ENCODE measurements around the gene PRUNE2. TPM values are rescaled to one million over a fixed set of nuclear protein-coding genes. Genes with fewer than 3 reads are reported as not detected.

Gene PRUNE2
- total RNA-seq, 1 donor from 2014 or later, result 1.9 TPM

DNA sequence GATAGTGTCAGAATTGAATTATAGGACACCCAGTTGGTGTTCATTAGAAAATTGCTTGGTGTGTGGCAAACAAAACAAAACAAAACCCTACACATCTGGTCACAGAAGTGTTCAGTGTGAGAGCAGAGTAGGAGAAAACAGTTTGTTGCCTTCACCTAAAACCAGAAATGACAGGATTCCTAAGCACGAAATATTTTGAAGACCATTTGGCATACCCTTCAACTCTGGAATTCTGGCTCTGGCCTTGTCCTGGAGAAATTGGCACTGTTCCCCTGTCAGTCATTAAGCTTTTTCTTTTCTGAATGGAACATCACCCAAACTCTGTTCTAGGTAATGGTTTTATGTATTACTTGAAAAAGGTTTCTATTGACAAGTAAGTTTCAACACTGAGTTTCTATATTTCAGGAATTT lies 251.9 kb downstream of the PRUNE2 start:
- intact Hi-C loops (cut with DNase I), result loop anchor here (5.0 kb wide), 1 partner anchor 197 kb away; the partner anchor contains the start of gene GCNT1
- no peak for ATAC-seq
- no peak for DNase-seq (ENCODE audit: missing footprints)

DNA sequence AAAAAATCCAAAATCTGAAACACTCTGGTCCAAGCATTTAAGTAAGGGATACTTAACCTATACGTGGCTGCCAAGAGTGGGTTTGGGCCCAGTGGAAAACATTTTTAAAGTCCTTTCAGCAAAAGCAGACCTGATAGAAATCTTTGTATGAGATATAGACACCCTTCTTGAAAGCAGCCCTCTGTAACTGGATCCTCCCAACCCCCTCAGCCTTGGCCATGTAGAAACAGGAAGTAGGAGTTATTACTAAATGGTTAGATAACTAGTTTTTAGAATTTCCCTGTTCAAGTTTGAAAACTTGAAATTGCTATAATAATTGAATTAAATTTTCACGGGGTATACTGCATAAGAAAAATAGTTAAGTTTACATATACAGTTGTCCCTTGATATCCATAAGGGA lies 253.0 kb downstream of the PRUNE2 start:
- DNase-seq (ENCODE audit: missing footprints) (no peak), ATAC-seq (no peak)
- intact Hi-C loops (cut with DNase I), result loop anchor here (5.0 kb wide), 1 partner anchor 196 kb away; the partner anchor contains the start of gene GCNT1

DNA sequence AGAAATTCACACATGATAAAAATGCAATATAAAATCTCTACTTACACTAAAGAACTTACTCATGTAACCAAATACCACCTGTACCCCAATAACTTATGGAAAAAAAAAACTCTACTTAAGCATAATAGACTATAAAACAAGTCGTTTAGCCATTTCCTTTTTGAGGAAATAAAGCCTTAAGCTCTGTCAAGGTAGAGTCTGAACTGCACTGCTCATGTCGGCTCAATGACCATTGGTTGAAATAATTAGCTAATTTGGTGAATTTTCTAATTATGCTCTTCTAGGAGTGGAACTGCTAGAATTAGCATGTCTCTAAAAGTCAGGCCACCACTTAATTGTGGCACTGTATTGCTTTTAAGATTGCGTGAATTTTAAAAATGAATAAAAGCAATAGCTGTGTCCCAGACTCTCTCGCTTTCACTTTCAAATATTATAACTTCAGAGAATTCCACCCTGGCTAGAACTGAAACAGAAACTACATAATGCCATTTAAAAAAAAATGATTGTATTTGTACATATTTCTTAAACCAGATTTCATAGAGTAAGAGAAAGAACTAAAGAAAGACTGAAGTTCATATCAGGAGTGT lies 254.7 kb downstream of the PRUNE2 start:
- intact Hi-C loops (cut with DNase I), result loop anchor here (5.0 kb wide), 1 partner anchor 194 kb away; the partner anchor contains the start of gene GCNT1
- no peak for ATAC-seq
- no peak for DNase-seq (ENCODE audit: missing footprints)

DNA sequence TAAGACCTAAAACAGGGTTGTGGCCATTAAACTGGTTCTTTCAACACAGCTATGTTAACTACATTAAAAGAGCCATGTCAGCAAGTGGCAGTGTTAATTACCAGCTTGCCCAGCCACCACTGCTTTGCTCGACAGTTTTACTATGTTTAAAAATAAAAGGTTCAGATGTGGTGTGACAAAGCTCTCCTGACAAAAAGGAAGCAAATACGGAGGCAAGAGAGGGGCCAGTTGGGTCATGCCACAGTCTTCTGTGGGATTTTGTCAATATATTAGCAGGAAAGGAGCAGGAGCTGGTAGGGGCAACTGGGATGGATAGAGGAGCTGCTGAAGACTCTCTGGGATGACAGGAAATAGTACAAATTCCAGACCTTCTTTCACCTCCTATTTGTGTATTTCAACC lies 255.2 kb downstream of the PRUNE2 start:
- intact Hi-C loops (cut with DNase I), result loop anchor here (5.0 kb wide), 1 partner anchor 193 kb away; the partner anchor contains the start of gene GCNT1
- ATAC-seq, result no peak
- no peak for DNase-seq (ENCODE audit: missing footprints)

DNA sequence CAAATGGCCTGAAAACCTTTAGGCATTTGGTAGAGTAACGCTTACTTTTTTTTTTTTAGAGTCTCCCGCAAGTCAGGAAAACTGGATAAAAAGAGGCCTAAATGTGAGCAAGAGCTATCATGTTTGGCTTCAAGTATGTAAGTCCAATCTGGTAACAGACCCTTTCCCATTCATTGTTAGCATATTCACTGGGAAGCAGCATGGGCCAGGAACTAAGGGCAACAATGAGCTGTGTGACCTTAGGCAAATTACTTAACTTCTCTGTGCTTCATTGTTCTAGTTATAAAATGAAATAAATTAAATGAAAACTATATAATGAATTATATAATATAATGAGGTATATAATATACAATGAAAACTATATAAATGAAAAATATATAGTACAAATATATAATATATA lies 256.0 kb downstream of the PRUNE2 start:
- intact Hi-C loops (cut with DNase I), result loop anchor here (5.0 to 10.0 kb wide), 2 partner anchors 85 to 193 kb away; partner anchors contain the start of gene GCNT1
- ATAC-seq, result no peak
- no peak for DNase-seq (ENCODE audit: missing footprints)

DNA sequence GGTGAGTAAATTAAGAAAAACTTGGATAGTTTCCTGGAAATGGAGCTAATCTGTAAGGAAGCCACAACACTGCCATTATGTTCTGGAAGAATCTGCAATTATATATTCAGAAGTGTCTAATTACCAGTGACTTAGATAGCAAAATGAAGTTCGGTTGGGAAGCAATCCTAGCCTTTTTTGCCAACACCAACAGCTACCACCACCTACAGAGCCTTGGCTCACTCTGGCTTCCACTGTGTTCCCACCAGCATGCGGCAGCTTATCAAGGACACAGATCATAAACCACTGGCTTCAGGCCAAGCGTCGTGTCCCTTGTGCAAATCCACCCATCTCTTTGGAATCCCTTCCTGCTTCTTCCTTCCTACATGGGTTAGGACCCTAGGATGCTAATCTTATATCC lies 259.7 kb downstream of the PRUNE2 start:
- intact Hi-C loops (cut with DNase I), result loop anchor here (10.0 kb wide), 1 partner anchor 81 kb away; no protein-coding TSS in a partner anchor
- ATAC-seq (no peak), DNase-seq (ENCODE audit: missing footprints) (no peak)

DNA sequence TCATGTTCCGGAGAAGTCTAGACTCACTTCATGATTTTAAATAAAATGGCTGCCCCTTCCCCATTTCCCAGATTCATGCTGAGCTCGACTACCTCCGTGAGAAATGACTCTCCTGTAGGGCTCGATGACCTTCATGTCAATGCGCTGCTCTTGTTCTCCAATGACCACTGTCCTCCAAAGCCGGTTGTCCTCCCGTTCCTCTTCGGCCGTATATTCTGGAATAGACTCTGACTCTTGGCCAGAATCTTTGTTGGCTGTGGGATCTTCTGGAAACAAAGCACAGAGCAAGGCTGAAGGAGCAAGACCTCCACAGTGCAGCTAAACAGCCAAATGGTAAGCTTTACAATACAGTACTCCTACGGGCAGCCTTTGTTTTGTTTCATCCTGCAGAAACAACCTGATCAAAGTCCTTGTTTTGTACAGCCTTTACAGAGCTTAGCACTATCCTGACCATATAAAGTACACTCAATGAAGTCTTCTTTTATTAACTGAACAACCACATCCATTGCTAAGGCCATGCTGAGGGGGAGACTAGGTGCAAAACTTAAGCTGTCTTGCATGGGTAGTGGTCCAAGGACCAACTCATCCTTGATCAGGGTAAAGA lies 261.2 kb downstream of the PRUNE2 start:
- ATAC-seq (no peak), DNase-seq (ENCODE audit: missing footprints) (no peak)
- intact Hi-C loops (cut with DNase I), result loop anchor here (10.0 kb wide), 1 partner anchor 80 kb away; no protein-coding TSS in a partner anchor

DNA sequence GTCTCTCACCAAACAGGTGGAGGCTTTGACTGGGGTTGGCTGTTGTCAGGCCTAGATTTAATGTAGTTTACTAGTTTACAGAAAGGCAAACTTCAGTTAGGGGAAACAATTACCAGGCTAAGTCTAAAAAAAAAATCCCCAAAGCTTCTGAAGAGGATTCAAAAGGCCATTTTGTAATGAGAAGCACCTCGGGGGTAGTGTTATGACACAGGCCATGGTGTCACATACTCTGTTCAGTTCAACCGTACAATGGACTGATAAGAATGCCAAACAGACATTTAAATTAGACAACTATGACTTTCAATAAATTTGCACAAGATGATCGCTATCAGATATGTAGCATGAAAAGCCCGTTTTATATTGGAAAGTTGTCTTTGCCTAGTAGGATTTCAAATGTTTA lies 261.7 kb downstream of the PRUNE2 start:
- DNase-seq (ENCODE audit: missing footprints), result no peak
- intact Hi-C loops (cut with DNase I), result loop anchor here (10.0 kb wide), 1 partner anchor 79 kb away; no protein-coding TSS in a partner anchor

DNA sequence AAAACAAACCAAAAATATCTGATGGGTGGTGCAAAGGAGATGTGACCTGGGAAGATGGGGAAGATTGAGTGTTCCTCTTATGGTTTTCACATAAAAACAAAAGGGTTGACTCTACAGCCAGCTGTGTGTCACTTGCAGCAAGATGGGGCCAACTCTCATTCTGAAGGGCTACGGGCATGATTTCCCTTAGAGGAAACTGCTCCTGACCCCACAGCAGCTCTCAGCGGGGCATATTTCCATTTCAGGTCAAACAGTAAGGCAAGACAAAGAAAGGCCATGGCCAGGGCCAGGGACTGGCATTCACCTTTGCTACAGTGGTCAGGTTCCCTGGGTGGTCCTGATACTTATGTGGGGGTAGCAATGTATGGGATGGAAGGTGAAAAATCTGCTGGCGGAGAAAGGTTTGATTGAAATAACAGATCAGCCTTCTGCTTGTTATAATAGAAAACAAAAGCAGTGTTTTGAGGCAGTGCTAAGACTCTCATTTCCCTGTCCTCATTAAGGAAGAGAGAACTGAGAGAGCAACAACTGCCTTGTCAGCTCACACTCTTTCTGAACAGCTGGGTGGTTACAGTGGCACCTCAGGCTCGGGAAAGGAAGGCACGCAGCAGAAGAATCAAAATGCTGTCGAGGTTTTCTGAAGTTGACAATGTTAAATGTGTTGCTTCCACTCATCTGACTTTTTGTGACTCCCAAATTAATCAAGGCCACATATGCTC lies 262.4 kb downstream of the PRUNE2 start:
- intact Hi-C loops (cut with DNase I), result loop anchor here (10.0 kb wide), 1 partner anchor 79 kb away; no protein-coding TSS in a partner anchor
- ATAC-seq, result peak; percentile 70
- DNase-seq (ENCODE audit: missing footprints), result no peak

More for the DNA sequence above, 261.7 kb downstream of the PRUNE2 start:
- no peak for ATAC-seq

DNA sequence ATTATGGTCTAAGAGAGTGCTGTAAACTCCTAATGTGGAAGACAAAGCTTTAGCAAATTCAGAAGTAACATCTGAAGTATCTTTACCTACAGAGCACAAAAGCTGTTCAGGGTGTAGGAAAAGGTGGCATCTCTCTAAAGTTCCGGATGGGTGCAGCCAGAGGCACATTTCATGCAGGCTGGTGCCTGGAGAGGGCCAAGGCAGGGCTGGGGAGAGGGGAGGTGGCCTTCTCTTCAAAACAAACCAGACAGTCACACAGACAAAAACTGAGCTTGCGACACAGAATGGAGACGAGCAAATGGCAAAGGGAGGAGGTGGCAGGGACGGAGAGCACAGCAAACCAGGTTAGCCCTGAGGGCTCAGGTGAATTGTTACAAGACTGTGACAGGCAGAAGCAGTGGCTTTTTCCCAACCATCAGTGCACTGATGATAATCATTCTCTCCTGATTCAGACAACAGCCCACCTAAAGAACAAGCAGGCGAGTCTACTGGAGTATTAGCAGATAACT lies 263.2 kb downstream of the PRUNE2 start:
- ATAC-seq (no peak), DNase-seq (ENCODE audit: missing footprints) (no peak)
- intact Hi-C loops (cut with DNase I), result loop anchor here (10.0 kb wide), 1 partner anchor 78 kb away; no protein-coding TSS in a partner anchor

DNA sequence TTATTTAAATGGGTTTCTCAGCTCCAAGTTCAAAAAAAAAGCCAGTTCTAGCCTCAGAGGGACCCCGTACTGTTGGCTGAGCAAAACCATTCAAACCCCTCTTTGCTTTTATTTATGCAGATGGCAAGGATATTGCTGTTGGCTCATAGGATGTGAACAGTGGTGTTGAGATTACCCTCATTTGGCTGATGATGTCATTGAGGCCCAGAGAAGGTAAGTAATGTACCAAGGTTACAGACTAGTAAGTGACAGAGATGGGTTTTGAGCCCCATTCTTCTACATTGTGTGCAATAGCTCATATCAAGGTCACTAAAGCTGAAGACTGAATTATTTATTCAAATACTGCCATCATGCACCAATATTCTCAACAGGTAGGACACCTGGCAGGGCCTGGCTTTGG lies 263.8 kb downstream of the PRUNE2 start:
- no peak for ATAC-seq
- intact Hi-C loops (cut with DNase I), result loop anchor here (10.0 kb wide), 1 partner anchor 77 kb away; no protein-coding TSS in a partner anchor
- no peak for DNase-seq (ENCODE audit: missing footprints)

DNA sequence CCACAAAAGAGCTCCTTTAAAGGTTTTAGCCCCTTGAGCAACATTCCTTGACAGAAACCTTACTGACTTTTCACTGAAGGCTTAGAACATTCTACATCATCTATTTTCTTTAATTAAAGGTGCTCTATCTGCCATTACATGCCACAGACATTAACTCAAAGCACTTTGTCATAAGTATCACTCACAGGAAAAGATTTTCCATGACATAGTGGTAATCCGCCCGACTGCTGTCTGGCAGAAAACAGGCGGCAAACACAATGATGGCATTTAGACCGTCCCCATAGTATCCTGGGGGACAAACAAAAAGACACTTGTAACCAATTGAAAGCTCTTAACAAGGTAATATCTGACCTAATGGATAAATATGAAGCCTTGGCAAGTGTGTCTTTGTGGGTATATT lies 267.9 kb downstream of the PRUNE2 start:
- DNase-seq (ENCODE audit: missing footprints) (no peak), ATAC-seq (no peak)
- intact Hi-C loops (cut with DNase I), result no loop called here

DNA sequence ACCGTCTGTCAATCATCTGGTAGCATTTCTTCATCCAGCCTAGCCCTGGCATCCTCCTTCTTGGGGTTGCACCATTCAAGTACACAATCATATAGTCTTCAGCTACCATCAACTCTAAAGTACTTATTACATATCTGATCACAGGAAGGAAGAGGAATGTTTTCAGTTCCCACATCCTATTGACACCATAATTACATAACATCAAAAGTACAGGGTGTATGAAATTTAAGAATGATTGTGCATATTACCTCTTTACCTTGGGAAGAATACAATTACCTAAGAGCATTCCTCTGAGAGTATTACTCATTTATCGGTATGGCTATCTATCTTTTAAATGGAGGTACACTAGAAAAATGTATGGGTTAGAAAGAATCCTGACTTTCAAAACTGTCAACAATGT lies 268.5 kb downstream of the PRUNE2 start:
- ATAC-seq (no peak), DNase-seq (ENCODE audit: missing footprints) (no peak)
- intact Hi-C loops (cut with DNase I), result no loop called here

DNA sequence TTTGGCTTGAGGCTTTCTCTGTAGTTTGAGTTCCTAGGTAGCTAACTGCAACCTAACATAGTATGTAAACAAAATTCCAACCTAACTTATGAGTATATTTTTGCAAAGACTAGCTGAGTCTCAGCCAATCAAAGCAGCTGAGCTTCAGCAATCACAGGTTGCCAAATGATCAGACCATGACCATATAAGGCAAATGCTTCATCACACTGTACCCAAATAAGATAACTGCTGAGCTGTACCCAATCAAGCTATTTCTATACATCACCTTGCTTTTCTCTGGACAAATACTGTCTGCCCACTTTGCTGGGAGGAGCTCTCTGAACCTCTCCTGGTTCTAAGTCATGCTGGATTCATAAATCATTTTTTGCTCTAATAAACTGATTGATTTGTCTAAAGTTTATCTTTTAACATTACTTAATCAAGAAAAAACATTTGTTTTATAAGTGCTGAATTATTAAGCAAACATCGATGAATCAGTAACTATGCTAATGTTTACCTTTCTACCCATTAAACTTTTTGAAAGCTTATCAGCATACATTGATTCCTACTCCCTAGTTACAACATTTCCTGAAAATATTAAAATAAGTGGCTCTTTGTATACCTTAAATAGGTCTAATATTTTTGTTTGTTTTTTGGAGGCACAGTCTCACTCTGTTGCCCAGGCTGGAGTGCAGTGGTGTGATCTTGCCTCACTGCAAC lies 271.4 kb downstream of the PRUNE2 start:
- ATAC-seq (no peak), DNase-seq (ENCODE audit: missing footprints) (no peak)
- intact Hi-C loops (cut with DNase I), result no loop called here

DNA sequence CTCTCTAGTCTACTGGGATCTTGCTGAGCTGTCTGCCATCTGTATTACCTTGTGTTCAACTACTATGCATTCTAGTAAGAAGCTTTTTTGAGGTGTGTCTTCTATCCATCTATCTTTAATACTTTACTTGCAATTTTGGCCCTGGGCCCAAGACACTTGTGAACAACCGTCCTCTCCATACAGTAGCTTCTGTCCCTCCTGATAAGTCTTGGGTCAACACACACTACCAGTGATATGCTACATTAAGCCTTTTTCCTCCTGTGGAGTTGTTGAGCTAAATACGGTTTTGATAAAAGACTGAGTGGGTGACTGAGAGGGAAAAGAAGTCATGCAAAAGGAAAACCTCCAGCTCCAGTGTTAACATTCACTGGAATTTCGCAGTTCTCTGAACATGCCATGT lies 275.0 kb downstream of the PRUNE2 start:
- DNase-seq (ENCODE audit: missing footprints), result no peak
- intact Hi-C loops (cut with DNase I), result no loop called here
- no peak for ATAC-seq

DNA sequence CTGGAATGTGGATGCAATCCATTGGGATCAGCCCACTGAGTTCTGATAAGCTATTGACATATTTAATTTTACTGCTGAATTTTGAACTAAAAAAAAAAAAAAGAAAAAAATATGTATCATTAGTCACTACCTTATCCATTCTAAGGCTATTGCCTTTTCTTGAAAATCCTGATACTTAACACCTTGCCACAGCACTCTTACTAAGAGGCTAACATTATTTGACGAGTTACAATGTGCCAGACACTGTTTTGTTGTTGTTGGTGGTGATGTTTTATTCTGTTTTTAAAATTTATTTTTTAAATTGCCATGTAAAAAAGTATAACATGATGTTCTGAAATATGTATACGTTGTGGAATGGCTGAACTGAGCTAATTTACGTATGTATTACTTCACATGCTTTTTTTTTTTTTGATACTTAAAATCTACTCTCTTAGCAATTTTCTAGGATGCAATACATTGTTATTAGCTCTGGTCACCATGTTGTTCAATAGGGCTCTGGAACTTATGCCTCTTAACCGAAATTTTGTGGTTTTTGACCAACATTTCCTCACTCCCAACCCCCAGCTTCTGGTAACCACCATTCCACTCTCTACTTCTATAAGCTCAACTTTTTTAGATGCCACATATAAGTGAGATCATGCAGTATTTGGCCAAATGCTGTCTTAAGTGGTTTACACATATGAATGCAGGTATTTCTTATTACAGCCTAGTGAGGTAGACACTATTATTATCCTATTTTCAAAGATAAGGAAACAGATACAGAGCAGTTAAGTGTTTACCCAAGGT lies 276.5 kb downstream of the PRUNE2 start:
- intact Hi-C loops (cut with DNase I), result no loop called here
- ATAC-seq, result no peak
- DNase-seq (ENCODE audit: missing footprints), result no peak

DNA sequence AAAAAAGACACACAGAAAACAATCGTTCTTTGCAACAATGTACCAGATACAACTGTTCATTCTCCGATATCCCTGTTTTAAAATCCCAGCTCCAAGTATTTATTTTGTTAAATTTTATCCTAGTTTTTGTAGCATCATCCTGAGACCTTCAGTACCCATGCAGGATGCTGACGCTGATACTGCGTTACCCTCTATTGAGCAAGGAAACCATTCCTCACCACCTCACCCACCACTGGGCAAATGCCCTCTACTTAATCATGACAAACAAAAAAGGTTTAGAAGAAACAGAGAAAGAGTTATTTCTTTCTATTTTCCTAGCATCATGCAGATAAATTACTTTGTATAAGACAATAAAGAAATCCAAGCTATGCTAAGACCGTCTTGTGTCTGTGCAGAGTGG lies 277.8 kb downstream of the PRUNE2 start:
- intact Hi-C loops (cut with DNase I), result no loop called here
- DNase-seq (ENCODE audit: missing footprints), result no peak
- ATAC-seq, result no peak

DNA sequence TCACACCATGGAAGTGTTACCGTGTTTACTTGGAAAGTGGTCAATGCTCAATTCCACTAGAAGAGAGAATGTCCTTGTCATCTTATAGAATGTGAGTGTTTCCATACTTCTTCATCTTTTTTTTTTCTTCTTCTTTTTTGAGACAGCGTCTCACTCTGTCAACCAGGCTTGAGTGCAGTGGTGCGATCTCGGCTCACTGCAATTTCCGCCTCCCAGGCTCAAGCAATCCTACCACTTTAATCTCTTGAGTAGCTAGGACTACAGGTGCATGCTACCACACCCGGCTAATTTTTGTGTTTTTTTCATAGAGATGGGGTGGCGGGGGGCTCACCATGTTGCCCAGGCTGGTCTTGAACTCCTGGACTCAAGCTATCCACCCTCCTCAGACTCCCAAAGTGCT lies 278.9 kb downstream of the PRUNE2 start:
- intact Hi-C loops (cut with DNase I), result no loop called here
- DNase-seq (ENCODE audit: missing footprints), result no peak
- no peak for ATAC-seq
